WTC11 (cell line): ENCODE results near the gene OR1N1.
A peak's percentile ranks its signal among the peaks of the same experiment; 100 is the strongest.

Source experiments
- NFE2L1 ChIP-seq: sonication (generic); formaldehyde crosslinking; IDR thresholded peaks from 2 replicates; pipeline ENCODE4 v1.8.1; 2023; ENCODE audit warnings: missing genetic modification reagents
- TEAD1 ChIP-seq: sonication (generic); formaldehyde crosslinking; IDR thresholded peaks from 2 replicates; pipeline ENCODE4 v1.8.0; 2022; ENCODE audit warnings: mild to moderate bottlenecking, missing genetic modification reagents
- TF ChIP-seq, protein P1 (sequence below): fragments of 200-600 bp; IDR thresholded peaks from 2 replicates; pipeline ENCODE4 v1.8.0; 2022; ENCODE audit warnings: antibody characterized with exemption

GRCh38 chr9:122498883-122499288 lies 28.2 kb downstream of the OR1N1 start:
- no peak for TF ChIP-seq TEAD1 (CRISPR knock-in tag)
- TF ChIP-seq, protein P1, sequence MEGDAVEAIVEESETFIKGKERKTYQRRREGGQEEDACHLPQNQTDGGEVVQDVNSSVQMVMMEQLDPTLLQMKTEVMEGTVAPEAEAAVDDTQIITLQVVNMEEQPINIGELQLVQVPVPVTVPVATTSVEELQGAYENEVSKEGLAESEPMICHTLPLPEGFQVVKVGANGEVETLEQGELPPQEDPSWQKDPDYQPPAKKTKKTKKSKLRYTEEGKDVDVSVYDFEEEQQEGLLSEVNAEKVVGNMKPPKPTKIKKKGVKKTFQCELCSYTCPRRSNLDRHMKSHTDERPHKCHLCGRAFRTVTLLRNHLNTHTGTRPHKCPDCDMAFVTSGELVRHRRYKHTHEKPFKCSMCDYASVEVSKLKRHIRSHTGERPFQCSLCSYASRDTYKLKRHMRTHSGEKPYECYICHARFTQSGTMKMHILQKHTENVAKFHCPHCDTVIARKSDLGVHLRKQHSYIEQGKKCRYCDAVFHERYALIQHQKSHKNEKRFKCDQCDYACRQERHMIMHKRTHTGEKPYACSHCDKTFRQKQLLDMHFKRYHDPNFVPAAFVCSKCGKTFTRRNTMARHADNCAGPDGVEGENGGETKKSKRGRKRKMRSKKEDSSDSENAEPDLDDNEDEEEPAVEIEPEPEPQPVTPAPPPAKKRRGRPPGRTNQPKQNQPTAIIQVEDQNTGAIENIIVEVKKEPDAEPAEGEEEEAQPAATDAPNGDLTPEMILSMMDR: peak; percentile 60
- TF ChIP-seq NFE2L1 (CRISPR knock-in tag): no peak
